Nucleus accumbens (tissue), 56 donors: ENCODE results near the gene RFX6.

Experiments used
- DNase-seq, 56 donors: peaks; one replicate each; lab custom pipeline; 2025; lab: John Stamatoyannopoulos, UW

RFX6 gene

DNA sequence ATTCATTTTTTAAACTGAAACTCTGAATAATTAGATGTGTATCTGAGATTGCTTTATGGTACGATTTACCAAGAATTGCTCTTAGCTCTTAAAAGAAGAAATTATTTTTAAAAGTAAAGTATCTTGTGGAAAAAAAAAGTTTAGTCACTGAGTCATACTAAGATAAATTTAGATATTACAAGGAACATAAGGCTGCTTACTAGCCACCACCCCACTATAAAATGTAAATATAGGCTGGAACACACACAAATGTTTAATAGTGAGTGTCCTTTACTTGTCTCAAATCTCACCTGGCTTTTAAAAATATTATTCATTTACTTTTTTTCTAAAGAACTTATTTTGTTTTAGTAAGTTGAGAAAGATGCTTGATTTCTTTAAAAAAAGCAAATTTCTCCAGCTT is 17.6 kb downstream of the RFX6 start:
- DNase-seq: no peak

DNA sequence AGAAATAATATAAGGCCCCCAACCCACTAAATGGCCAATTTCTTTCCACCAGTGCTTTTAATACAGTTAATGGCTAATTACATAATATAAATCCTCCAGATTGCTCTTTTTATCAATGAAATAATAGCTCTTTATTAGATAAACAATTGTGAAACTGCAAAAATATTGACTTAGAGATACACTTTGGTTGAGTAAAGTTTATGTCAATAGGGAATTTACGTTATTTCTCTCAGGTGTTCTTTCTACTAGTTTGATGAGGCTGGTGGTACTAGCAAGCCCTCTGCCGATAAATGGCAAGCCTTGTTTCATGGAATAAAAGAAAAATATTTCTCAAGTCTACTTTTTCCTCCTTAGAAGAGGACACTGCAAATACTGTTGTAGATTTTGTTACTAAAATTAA is 18.9 kb downstream of the RFX6 start:
- no peak for DNase-seq

DNA sequence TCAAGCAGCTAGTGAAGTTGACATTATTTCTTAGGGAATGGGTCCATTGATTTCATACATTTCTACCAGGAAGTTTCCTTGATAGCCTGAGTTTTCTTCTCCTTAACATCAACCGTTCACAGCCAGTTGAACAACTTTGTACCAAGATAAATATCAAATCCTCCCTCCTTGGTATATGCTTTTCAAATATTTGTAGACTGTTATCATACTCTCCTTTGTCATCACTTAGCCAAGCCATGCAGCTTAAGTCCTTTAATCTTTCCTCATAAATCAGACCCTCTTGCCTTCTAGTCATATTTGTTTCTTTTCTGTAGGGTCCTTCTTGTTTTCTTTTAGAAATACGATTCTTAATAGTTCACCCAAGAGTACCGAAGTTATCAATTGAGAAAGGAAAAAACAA is 25.6 kb downstream of the RFX6 start:
- DNase-seq: no peak

DNA sequence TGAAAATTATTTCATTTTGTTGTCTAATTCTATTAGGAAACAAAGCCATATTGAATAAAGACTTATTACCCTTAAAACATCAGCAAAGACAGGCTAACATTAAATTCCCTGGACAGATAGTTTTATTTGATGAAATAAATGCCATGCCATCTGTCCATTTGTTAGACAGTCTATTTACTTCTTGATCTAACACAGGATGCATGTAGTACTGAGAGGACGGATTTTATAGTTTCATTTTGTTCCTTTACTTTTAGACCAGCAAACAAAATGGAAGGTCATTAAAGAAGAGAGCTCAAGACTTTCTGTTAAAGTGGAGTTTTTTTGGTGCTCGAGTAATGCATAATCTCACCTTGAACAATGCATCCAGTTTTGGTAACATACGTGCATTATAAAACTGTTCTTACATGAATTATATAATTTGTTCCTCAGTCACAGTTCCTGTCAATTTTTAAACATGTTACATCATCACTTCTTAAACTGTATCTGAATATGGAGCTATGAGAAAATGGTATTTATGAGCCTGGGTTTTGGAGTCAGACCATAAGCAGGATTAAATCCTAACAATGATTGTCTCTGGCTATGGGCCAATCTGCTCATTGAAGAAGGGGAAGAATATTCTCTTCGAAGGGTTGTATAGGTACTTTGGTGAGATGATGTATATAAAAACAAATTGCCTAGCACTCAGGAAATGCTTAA is 46.0 kb downstream of the RFX6 start:
- DNase-seq: no peak

DNA sequence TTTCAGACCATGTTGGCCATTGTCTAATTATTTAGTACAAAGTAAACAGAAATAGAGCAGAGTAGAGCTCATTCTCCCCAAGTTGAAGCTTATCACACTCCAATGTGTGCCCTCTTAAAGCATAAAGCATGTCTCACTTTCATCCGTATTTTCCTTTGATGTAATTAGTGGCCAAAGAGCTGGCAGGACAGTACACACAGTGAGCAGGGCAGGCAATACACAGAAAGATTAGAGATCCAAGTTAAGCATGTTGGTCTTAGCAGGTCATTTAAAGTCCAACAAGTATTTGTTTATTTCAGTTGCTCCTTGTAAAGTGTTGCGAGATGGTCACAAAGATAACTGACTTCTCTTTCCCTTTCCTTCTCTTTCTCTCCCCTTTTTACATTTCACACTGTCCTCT is 47.2 kb downstream of the RFX6 start:
- DNase-seq: no peak

DNA sequence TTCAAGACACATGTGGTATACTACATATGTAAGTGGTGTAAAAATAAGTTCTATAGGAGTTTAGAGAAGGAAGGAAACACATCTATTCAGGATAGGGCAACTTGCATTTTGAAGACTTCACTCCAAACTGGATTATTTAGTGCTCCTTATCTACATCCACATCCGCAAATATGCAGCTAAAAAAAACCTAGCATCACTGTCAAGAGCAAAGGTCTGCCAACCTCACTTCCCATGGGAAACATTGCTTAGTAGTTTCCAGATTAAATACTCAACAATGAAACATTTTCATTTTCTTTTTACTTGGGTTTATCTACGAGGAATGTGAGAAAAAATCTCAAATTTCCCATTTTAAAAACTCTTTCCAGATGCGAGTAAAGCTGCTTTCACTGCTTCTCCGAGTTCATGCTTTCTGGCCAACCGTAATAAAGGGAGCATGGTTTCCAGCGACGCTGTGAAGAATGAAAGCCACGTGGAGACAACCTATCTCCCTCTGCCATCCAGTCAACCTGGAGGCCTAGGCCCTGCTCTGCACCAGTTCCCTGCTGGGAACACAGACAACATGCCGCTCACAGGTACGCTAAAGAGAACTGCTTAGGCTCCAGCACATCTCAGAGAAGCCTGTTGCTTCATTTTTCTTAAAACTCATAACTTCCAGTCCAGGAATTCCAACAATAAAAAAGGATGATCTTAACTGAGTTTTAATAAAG is 48.2 kb downstream of the RFX6 start:
- no peak for DNase-seq

DNA sequence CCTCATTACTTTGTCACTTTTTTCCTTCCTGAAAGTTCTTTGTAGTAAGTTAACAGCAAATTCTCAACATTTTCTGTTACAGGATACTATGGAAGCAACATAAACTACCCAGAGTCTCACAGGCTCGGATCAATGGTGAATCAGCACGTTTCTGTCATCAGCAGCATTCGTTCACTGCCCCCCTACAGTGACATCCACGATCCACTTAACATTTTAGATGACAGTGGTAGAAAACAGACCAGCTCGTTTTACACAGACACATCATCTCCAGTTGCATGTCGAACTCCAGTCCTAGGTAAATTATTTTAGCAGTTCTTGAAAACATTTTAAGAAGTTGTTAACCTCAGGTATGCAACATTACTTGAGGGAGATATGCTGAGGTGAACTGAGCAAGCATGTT is 51.6 kb downstream of the RFX6 start:
- DNase-seq: no peak

DNA sequence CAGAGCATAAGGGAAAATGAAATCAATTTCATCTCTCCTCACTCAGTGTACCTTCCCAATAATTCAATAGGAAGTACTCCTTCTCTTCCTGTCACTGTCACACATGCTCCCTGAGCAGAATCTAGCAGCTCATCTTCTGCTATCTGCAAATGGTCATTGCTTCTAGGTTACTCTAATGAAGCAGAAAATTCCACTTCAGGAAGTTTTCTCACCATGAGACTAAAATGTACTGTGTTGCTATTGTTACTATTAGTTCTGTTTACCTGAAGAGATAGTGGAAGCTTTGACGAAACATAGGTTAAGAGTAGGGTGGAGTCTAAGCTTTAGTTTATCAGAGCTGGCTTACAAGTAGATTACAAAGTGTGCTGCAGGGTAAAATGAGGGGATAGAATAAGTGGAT is 52.8 kb downstream of the RFX6 start:
- no peak for DNase-seq

DNA sequence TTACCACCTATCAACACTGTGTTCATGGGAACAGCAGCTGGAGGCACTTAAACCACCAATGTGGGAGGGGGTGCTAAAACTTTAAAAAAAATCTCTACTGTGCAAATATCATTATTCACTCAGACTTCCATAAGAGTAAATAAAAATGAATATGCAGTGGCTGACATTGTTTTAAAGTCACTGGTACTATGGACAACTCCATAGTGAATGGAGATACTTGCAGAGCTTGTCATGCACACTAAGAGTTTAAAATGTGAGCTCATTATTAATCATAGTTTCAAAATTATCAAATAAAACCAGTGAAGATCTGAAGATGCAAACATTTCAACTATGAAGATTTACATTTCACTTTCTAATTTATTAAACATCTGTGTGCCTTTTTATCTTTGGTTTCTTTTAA is 54.4 kb downstream of the RFX6 start:
- DNase-seq: no peak

DNA sequence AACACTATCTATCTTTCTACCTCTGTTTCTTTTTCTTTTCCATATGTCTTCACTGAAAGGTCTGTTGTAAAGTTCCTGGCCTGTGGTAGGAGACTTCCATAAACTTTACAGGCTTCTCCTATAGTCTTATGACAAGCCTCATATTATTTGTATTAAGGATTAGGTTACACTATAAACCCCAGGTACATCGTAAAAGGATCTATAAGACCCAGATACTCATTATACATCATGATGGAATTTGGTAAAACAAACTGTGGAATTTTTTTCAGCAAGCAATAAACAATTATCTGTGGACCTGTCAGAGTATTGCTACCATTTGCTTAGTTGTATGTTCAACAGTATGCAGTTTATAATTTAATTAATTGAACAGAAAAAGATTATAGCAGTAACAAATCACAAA is 55.5 kb downstream of the RFX6 start:
- no peak for DNase-seq

DNA sequence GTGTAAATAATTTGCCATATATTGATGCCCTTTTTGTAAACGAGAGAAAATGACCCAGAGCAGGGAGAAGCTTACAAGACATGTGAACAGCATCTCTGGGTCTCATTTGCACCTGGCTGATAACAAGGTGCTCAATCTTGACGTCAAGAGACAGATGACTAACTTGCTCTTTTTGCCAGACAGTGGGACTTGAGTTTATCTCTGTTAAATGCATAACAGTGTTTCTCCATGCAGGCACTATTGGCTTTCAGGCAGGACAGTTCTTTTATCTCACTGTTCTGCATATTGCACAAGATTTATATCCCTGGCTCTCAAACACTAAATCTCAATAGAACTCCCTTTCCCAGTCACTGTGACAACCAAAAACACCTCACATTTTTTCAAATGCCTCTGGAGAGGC is 56.4 kb downstream of the RFX6 start:
- DNase-seq: no peak

DNA sequence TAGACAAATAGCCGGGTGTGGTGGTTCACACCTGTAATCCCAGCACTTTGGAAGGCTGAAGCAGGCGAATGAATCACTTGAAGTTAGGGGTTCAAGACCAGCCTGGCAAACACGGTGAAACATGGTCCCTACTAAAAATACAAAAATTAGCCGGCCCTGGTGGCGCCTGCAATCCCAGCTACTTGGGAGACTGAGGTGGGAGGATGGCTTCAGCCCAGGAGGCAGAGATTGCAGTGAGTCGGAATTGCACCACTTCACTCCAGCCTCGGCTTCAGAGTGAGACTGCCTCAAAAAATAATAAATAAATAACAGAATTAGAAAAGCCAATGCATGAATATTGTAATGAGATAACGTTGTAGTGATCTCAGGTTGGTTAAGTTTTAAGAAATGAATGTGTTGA is 61.3 kb downstream of the RFX6 start:
- no peak for DNase-seq

DNA sequence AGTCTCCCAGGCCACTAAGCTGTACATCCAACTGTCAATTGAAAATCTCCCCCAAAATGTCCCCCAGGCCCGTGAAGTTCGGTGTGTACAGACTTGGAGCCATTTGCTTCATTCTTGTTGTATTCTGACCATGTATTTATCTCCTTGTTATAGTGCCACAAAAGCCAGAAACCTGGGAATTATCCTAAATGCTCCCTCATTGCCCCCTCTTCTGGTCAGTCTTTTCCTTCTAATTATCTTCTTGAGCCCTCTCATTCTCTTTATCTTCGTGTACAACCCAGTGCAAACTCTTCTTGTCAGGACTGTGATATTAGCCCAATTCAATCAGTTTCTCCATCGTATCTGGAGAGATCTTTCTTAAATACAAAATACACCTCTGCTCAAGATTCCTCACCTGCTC is 64.7 kb downstream of the RFX6 start:
- DNase-seq: no peak

DNA sequence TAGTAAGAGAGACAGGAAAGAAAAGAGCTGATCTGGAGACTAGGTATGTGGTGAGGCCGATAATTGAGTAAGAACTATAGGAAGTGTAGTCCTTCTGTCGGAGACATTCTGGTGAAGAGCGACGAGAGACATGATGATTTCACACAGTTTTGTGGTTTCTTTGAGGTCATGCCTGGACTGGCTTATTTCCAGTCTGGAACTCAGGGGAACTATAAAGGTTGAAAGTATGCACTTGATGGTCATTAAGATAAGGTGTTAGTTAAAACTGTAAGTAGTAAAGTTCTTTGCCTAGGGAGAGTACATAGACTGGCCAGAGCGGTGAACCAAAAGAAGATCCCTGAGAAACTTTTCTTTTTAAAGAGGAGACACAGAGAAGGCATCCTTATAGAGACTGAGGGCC is 68.8 kb downstream of the RFX6 start:
- no peak for DNase-seq

DNA sequence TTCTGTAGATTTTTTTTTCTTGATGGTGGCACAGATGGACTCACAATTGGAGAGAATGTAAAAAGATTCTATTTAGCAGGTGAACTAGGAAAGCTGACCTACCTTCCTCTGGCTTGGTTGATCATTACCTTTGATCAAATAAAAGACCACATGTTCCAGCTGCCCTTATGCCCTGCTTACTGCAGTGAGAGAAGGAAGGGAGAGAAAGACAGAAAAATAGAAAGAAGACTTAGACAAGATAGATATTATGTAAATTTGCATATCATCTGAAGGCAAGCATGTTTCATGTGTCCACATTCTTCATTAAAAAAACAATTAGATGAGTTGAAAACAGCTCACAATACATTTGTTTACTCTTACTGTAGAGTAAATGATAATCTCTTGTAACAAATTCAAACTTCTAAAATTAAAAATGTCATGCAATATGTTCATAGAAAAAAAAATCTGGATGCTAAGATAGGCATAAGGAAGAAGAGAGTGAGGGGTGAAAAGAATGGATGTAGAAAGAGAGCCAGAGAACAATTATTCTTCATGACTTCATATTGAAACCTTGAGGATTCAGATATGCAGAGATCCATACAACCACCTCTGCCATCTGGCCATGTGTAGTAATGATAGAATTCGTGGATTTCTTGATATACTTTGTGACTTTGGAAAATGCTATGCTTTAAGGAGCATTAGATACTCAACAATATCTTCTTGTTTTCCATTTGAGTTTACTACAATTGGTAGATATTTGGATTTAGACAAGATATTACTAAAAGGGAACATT is 71.7 kb downstream of the RFX6 start:
- DNase-seq: no peak

DNA sequence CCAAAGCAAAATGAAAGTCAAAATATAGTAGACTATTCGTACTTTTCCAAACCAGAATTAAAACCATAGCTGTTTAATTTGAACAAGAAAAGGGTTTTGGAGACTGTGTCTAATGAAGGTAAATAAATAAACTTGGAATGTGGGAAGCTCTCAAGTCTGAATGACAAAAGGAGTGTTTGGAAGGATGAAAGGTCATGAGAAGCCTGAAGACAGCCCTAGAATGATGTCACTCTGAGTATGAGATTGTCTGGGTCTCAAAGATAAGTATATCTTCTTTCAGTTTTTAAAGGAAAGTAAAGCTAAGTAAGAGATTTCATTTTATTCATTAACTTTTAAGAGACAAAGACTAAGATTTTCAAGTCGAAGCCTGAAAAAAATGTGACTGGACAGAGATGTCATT is 72.9 kb downstream of the RFX6 start:
- no peak for DNase-seq

DNA sequence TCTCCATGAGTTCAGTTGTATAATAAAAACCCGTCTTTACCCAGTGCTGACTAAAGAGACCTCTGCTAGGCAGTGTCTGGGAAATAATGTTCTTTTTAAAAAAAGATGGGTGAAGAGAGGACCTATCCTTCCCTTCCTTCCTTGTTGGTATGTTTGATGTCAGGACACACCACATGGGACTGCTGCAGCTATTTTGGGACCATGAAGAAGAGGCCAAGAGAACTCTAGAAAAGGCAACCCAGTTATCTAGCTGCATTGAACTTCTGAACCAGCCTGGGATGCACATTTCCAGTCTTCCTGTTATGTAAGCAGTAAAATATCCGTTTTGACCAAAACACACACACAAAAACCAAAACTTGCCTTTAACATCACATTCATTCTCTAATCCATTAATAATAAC is 77.3 kb downstream of the RFX6 start:
- DNase-seq: no peak

DNA sequence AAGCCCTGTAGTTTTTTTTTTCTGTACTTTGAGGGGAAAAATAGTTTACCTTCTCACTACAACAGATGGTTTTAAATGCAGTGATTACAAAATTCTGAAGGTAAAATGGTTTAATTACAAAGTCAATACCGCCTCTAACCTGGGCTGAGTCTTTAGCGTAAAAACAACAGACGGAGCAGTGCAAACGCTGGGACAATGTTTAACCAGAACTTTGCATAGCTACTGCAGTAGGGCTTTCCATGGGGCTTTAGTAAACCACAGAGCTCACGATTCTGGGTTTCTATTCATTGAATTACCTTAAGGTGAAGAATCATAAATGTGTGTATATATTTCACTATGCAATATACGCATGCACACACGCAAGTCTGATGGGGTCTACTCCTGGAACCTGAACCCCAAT is 77.9 kb downstream of the RFX6 start:
- DNase-seq: no peak

DNA sequence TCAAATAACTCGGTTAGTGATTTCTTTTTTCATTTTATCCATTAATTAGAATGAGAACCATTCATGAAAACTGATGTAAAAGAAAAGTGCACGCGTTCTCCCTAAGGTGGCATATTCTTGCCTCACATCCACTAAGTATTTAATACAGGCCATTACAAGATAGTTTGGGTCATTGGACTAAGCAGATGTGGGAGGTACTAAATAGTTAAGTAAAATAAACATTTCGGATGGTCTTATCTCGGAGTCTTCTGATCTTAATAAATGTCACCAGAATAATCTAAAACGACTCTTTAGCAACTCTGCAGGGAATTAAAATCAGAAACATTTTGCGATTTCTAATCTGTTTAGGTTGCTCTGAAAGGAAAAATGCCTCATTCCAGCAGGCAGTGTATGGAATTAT is 78.7 kb downstream of the RFX6 start:
- DNase-seq: no peak

DNA sequence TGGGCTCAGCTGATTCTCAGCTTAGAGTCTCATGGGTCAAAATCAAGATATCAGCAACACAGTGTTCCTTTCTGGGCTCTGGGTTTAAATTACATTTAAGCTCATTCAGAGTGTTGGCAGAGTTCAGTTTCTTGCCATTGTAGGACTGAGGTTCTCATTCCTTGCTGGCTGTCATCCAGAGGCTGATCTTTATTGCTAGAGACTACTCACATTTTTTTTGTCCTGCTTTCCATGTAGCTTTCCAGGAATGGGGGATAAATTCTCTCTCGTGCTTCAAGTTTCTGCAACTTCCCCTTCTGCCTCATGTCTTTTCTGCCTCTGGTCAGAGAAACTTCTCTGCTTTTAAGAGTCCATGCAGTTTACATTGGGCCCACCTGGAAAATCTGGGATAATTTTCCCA is 86.9 kb downstream of the RFX6 start:
- DNase-seq: no peak

DNA sequence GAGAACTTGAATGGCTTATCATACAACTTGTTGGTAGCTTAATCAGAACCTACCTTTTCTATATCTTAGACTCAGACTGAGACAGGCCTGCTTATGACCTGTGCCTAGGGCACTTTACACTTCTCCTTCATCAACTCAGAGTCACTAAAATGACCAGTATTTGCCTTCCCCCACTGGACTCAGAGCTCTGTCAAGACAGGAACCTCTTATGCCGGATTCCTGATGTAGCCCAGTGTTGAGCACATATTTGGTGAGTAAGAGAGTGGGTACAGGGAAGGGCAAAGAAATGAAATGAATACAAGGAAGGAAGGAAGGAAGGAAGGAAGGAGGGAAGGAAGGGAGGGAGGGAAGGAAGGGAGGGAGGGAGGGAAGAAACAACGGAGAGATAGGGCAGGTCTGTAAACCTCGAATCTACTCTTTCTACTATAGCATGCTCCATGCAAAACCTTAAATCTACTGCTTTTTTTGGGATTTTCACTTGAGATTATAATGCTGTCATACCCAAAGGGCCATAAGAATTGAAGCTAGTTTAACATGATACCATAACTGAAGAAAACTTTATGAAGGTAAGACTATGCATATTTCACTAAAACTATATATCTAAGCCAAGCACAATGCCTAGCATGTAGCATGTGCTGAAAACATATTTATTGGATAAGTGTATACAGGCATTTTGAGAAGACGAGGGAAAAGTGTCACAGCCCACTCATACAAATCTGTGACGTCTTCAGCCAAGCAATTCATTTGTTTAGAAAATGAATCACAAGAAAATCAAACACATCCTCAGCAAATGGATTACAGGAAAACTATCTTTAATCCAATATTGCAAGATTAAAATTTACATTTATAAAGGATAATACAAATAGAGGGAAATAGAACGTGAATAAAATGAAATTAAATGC is 89.9 kb downstream of the RFX6 start:
- no peak for DNase-seq
